HCT116 (cell line): ENCODE results near the gene C9orf57.

ENCODE experiments used
- CEBPB ChIP-seq: IDR thresholded peaks from 2 replicates; pipeline ENCODE4 v1.6.1; 2012; ENCODE audit warnings: low read depth
- EZH2 ChIP-seq: fragments of 200-600 bp; sonication (generic); IDR thresholded peaks from 2 replicates; pipeline ENCODE4 v1.6.1; 2017; ENCODE audit warnings: antibody characterized with exemption, mixed run types
- RAD21 ChIP-seq: IDR thresholded peaks from 2 replicates; pipeline ENCODE4 v1.6.1; 2012; ENCODE audit warnings: low read depth, mild to moderate bottlenecking
- SIN3A ChIP-seq: IDR thresholded peaks from 2 replicates; pipeline ENCODE4 v1.6.1; 2012; ENCODE audit warnings: low read depth
- YY1 ChIP-seq: IDR thresholded peaks from 2 replicates; pipeline ENCODE4 v1.6.1; 2011; ENCODE audit warnings: low read length, low read depth, moderate library complexity, mild to moderate bottlenecking; ENCODE audit not compliant: insufficient replicate concordance; ENCODE audit errors: extremely low read depth
- TF ChIP-seq, protein P1 (sequence below), 3 experiments: fragments of 200-600 bp in 1 of 3; sonication (generic) in 1 of 3; IDR thresholded peaks in 2 of 3; conservative IDR thresholded peaks in 1 of 3; 2 replicates each; pipeline ENCODE4 v1.5.1; 2012 to 2017; ENCODE audit warnings: low read depth in 2 of 3, low read length in 2 of 3, antibody characterized with exemption in 1 of 3, borderline replicate concordance in 1 of 3, control low read depth in 1 of 3, mild to moderate bottlenecking in 1 of 3, mixed read lengths in 1 of 3, mixed run types in 1 of 3, moderate library complexity in 1 of 3; ENCODE audit not compliant: insufficient read depth in 1 of 3

- TF ChIP-seq, protein P1, sequence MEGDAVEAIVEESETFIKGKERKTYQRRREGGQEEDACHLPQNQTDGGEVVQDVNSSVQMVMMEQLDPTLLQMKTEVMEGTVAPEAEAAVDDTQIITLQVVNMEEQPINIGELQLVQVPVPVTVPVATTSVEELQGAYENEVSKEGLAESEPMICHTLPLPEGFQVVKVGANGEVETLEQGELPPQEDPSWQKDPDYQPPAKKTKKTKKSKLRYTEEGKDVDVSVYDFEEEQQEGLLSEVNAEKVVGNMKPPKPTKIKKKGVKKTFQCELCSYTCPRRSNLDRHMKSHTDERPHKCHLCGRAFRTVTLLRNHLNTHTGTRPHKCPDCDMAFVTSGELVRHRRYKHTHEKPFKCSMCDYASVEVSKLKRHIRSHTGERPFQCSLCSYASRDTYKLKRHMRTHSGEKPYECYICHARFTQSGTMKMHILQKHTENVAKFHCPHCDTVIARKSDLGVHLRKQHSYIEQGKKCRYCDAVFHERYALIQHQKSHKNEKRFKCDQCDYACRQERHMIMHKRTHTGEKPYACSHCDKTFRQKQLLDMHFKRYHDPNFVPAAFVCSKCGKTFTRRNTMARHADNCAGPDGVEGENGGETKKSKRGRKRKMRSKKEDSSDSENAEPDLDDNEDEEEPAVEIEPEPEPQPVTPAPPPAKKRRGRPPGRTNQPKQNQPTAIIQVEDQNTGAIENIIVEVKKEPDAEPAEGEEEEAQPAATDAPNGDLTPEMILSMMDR (IDR thresholded peaks at IDR 0.05 in 2 of 3, conservative IDR thresholded peaks at IDR 0.05 in 1 of 3; ENCODE audit: borderline replicate concordance in 1 of 3, insufficient read depth in 1 of 3, low read depth in 2 of 3, low read length in 2 of 3) = no peak
- TF ChIP-seq CEBPB = no peak
- TF ChIP-seq SIN3A = no peak
- TF ChIP-seq EZH2 = no peak
- TF ChIP-seq YY1 = no peak
- TF ChIP-seq RAD21 = no peak
Measured at GRCh38 chr9:72065076-72065475, 4.7 kb upstream of the C9orf57 start.
